Adipocyte (in vitro differentiated cells): ENCODE measurements around the gene ABHD16A.

Experiments
- DNase-seq: peaks from one replicate; pipeline ENCODE4 v3.0.0-alpha.2; 2015; ENCODE audit warnings: low read depth
- H3K27me3 ChIP-seq: replicated peaks from 2 replicates; pipeline ENCODE4 v1.7.0; 2013; ENCODE audit warnings: mild to moderate bottlenecking, low read length, moderate library complexity; ENCODE audit not compliant: control insufficient read depth, insufficient read depth
- H3K36me3 ChIP-seq: 2 replicates; pipeline ENCODE4 v1.7.0; 2013; ENCODE audit warnings: low read length, mild to moderate bottlenecking, moderate library complexity; ENCODE audit not compliant: control insufficient read depth, insufficient read depth, severe bottlenecking
- H3K4me1 ChIP-seq: 2 replicates; pipeline ENCODE4 v1.7.0; 2013; ENCODE audit warnings: mild to moderate bottlenecking, low read length, moderate library complexity; ENCODE audit not compliant: control insufficient read depth, insufficient read depth
- H3K4me3 ChIP-seq: 2 replicates; pipeline ENCODE4 v1.7.0; 2013; ENCODE audit warnings: mild to moderate bottlenecking, low read length, moderate library complexity
- H3K9ac ChIP-seq: 2 replicates; pipeline ENCODE4 v1.7.0; 2013; ENCODE audit warnings: mild to moderate bottlenecking, low read length, moderate library complexity
- H3K9me3 ChIP-seq: 2 replicates; pipeline ENCODE4 v1.7.0; 2013; ENCODE audit warnings: mild to moderate bottlenecking, low read length, moderate library complexity; ENCODE audit not compliant: control insufficient read depth

ABHD16A gene

GRCh38 chr6:31692353-31692752 is 10.8 kb downstream of the ABHD16A start:
- DNase-seq = no peak
- Histone ChIP-seq H3K9me3 (no peaks in the 10 kb centered on the region), H3K27me3 (no peaks in the 10 kb centered on the region), H3K4me3 (no peak overlapping the region), H3K36me3 (peaks cover 82% of the 10 kb centered on the region), H3K4me1 (no peaks in the 10 kb centered on the region), H3K9ac (no peak overlapping the region)

- Histone ChIP-seq H3K27me3 (no peaks in the 10 kb centered on the region), H3K4me3 (no peak overlapping the region), H3K9me3 (no peaks in the 10 kb centered on the region), H3K36me3 (peaks cover 82% of the 10 kb centered on the region), H3K9ac (no peak overlapping the region), H3K4me1 (no peaks in the 10 kb centered on the region)
- DNase-seq = no peak
Measured at GRCh38 chr6:31691564-31692108, 11.5 kb downstream of the ABHD16A start.

DNA sequence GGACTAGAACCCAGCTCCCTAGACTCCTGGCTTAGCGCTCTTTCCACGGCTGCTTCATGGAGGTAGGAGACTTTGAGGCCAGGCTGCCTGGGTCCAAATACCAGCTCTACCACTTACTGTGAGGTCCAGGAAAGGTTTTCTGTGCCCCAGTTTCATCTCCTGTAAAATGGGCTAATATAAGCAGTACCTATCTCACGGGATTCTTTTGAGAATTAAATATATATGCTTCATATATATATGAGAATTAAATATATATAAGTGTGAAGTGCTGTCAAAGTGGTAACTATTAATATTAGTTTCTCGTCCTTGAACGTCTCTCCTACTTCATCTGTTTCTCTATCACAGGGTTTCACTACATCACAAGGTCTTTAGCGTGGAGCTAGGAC is 12.1 kb downstream of the ABHD16A start:
- Histone ChIP-seq H3K27me3 (no peaks in the 10 kb centered on the region), H3K4me3 (no peak overlapping the region), H3K9ac (no peak overlapping the region), H3K4me1 (no peaks in the 10 kb centered on the region), H3K36me3 (peaks cover 86% of the 10 kb centered on the region), H3K9me3 (no peaks in the 10 kb centered on the region)
- DNase-seq = no peak

DNA sequence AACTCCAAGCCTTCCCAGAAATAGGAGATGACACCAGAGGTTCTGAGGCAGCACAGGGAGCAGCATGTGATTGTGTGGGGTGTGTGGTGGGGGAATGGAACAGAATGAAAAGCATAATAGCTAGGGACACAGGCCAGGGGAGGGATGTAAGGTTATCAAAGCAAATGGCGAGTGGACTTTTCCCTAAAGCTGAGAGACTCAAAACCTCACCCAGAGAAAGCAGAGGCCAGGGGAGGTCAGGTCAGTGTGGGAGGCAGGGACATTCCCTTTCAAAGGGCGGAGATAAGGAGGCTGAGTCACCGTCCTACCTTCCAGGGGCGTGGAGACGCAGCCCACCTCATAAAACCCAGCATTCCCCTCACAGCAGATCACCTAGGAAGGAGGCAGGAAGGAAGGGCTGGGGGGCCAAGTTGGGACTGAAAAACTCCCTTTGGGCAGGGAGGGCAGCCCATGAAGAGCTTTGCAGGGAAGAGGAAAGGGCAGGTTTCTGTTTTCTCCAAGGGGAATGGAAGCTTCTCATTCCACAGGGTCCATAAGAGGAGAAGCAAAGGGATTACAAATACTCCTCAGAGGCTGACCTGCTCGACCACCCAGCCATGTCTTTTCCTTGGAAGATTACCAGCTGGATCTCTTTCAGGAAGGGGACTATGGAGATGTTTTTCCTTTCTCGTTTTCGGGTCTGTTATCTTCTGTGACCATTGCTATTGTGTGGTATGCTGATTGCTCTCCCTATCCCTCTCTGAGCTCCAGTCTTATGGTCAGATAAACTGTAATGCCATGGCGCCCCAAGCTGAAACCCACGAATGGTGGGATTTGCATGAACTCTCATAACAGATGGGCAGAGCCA is 12.7 kb downstream of the ABHD16A start:
- Histone ChIP-seq H3K4me3 (no peak overlapping the region), H3K9ac (no peak overlapping the region), H3K4me1 (no peaks in the 10 kb centered on the region), H3K27me3 (no peaks in the 10 kb centered on the region), H3K9me3 (no peaks in the 10 kb centered on the region), H3K36me3 (peaks cover 90% of the 10 kb centered on the region)
- no peak for DNase-seq

DNA sequence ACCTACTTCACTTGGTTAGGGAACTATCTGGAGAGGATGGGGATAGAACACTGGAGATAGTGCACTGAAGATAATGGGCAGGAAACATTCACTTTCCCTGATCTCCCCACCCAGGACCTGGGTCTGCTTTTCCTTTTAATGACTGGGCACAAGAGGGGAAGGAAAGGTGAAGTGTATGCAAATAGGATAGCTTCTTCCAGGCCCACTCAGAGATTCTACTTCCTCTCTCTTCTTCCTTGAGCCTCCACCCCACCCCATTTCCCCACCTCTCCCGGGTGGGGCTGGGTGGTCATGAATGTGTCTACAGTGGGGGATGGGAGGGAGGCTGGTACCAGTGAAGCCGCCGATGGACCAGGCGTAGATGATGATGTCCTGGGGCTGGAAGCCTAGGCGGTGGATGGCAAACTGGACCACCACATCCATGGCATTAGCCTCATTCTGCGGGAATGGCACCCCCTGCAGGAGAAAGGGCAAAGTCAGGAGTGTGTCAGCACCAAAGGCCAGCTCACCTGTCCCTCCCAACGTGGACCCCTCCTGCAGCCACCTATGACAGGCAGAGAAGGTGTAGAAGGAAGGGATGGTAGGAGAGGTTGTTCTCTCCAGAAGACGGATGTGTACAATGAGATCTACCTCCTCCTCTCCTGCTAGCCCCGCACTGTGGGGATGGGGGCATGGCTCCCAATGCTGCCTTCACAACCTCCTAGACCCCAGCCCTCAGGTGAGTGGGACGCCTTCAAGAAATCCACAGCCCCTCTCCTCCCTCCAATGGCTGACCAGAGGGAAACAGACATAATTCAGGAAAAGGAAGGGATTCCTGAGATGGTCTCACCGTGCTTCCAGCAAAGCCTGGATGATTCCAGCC is 13.6 kb downstream of the ABHD16A start:
- Histone ChIP-seq H3K4me1 (no peaks in the 10 kb centered on the region), H3K27me3 (no peaks in the 10 kb centered on the region), H3K9ac (no peak overlapping the region), H3K4me3 (no peak overlapping the region), H3K9me3 (no peaks in the 10 kb centered on the region), H3K36me3 (peaks cover 82% of the 10 kb centered on the region)
- no peak for DNase-seq

DNA sequence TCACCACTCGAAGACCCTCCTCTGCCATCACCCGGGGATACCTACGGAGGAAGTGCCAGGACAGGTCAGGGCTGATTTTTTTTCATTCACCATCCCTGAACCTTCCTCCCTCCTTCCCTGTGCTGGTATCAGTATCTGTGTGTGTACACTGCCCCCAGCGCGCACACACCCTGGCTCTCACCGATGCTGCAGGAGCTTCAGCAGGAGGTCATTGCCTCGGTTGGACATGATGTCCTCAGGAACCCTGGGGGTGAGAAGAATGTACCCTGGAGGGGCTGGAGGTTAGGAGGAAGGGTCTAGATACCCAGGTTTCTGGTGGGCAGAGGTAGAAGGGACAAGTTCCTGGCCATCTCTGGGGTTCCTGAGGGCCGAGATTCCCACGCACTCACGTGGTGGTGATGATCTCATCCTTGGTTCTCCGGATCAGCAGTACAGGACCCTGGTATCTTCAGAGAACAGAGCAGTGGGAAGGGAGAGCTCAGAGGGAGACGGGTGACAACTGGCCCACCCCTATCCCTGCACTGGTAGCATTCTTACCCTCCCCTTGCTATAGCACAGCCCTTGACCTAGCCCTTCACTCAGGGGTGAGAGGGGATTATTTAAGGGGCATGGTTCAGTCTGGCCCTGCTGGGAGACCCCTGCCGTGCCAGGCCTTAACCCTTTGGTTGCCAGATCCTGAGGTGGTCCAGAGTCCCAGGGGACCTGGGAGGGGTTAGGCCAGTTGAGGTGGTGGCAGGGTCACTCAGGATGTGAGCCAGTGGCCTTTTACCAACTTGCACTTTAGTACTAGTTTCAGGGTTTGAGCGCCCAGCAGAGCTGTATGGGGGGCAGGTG is 15.0 kb downstream of the ABHD16A start:
- H3K4me1 ChIP-seq = no peaks in the 10 kb centered on the region
- DNase-seq = no peak
- no peaks in the 10 kb centered on the region for H3K27me3 ChIP-seq
- H3K9ac ChIP-seq = no peak overlapping the region
- no peaks in the 10 kb centered on the region for H3K9me3 ChIP-seq
- peaks cover 70% of the 10 kb centered on the region for H3K36me3 ChIP-seq
- no peak overlapping the region for H3K4me3 ChIP-seq

DNA sequence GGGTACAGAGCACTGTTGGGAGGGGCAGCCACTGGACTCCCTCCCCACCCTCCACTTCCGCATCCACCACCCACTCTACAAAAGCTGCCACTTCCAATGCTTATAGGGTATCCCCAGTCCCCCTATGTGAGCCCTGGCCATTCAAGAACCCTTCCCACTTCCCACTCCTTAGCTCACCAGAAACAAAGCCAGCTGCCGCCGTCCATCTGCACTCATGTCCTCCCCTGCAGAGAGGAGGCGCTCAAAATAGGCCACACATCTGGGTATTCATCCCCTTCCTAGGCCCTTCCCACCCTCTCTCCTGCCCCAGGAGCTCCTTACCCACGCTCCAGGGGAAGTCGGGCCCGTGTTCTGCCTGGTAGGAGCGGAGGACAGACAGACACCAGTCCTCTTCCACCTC is 15.8 kb downstream of the ABHD16A start:
- no peaks in the 10 kb centered on the region for H3K4me1 ChIP-seq
- no peaks in the 10 kb centered on the region for H3K9me3 ChIP-seq
- H3K4me3 ChIP-seq = no peak overlapping the region
- no peak overlapping the region for H3K9ac ChIP-seq
- no peaks in the 10 kb centered on the region for H3K27me3 ChIP-seq
- no peak for DNase-seq
- peaks cover 62% of the 10 kb centered on the region for H3K36me3 ChIP-seq

DNA sequence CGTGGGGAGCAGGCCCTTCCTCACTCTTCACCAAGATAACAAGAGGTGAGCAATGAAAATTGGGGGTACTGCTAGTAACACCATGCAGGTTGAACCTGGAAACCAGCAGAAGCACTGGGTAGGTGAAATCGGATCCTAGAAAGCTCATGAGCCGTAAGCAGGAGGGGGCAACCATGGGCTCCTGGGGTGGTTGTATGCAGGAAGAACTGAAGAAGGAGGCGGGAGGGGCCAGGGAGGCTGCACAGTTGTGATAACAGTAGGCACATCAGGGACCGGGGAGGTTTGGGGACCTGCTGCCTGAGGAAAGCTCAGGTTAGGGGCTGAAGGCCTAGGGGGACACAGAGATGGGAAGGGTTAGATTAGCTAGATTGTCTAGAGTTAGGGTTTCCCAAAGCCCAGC is 16.6 kb downstream of the ABHD16A start:
- no peaks in the 10 kb centered on the region for H3K9me3 ChIP-seq
- peaks cover 57% of the 10 kb centered on the region for H3K36me3 ChIP-seq
- DNase-seq = no peak
- H3K9ac ChIP-seq = no peak overlapping the region
- no peak overlapping the region for H3K4me3 ChIP-seq
- H3K27me3 ChIP-seq = no peaks in the 10 kb centered on the region
- peaks cover 3% of the 10 kb centered on the region for H3K4me1 ChIP-seq

DNA sequence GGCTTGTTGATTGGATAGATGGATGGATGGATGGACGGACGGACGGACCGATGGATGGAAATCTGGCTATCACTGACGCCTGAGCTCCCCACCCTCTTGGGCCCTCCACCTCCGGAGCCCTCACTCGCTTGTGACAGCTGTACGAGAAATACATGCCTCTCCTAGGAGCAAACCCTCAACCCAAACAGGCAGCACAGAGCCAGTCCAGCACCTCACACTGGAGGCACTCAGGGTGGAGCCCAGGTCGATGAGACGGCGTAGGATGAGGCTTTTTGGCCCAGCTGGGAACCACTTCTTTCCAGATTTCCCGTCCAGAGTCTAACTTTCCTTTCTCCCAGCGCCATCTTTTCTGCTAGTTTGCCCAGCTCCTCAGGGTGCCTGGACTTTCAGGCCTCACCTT is 19.5 kb downstream of the ABHD16A start:
- Histone ChIP-seq H3K4me3 (no peak overlapping the region), H3K4me1 (peaks cover 13% of the 10 kb centered on the region), H3K9me3 (no peaks in the 10 kb centered on the region), H3K9ac (no peak overlapping the region), H3K36me3 (peaks cover 29% of the 10 kb centered on the region), H3K27me3 (no peaks in the 10 kb centered on the region)
- DNase-seq = no peak

DNA sequence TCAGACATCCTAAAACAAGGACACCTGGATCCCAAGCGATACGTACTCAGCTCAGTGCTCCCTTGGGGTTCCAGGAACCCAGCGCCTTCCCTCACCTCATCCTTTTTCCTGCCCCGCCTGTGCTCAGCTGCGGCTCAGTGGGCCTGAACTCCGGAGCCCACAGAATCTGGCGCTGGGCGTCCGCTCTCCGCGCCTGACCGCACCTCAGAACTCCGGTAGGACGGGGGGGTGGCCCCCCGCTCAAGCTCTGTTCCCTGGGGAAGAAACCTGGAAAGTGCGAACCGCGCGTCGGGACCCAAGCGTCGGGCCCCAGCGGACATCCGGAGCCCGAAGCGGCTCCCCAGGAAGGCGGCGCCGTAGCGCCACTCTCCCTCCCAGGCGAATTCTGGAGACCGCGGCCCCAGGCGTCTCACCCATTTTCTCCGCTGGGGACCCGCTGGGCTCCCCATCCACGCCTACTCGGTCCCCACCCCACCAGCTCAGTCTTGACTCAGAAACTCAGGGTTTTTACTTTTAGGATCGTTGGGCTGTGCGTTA is 21.9 kb downstream of the ABHD16A start:
- peak; percentile 80 for DNase-seq
- Histone ChIP-seq H3K4me1 (peaks cover 13% of the 10 kb centered on the region), H3K36me3 (peaks cover 5% of the 10 kb centered on the region), H3K9me3 (no peaks in the 10 kb centered on the region), H3K27me3 (no peaks in the 10 kb centered on the region), H3K9ac (peak overlapping the region; percentile 73), H3K4me3 (peak overlapping the region; percentile 77)
